Putamen (tissue), 1 donor: ENCODE measurements around the gene NUB1.
A peak's percentile ranks its signal among the peaks of the same experiment; 100 is the strongest.

Experiments used
- DNase-seq: peaks from one replicate; pipeline ENCODE4 v3.0.0-alpha.2; 2016; ENCODE audit warnings: low spot score

NUB1 gene

DNA sequence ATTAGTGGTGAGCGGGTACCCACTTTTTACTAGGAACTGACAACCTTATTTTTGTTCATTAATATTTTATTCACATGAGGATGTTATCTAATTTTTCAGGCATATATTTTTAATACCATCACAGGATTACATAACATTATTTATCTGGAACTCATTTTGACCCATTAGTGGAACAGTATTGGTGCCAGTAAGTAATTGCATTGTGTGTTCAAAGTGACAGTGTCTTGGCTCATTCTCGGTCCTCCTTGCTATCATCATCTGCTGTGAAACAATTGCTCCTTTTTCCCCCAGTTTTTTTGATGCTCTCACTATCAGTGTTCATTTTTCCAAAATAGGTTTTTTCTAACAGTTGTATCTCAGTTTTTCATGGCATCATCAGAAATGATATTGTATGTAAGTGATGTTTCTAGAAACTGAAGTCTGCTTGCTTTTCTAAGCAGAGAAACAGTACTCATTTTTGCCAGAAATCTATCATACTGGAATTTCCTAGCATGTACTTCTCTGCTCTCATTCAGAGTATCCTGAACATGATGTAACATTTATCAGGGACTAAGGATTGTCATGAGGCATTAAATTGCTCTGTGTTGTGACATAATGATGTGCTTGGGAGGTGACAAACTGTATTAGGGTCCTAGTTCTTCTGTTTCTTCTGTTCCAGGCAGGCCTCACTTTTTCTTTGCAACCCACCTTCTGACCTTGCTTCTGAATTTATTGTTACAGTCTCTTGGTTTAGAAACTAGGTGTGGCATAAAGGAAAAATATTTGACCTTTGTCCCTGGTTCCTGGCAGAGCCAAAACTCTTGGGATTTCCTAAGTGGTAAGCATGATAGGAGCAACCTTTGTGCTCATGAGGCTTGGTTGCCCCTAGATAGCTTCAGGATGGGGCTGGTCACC, 4.2 kb downstream of the NUB1 start:
- DNase-seq: no peak

DNA sequence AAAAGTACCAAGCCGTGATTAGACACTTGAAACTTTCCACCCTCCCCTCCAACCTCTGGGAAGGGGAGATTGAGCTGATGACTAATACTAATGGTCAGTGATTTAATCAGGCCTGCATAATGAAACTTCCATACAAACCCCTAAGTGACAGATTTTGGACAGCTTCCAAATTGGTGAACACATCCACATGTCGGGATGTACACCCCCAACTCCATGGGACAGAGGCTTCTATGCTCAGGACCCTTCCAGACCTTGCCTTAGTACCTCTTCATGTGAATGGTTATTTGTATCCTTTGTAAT, 4.8 kb downstream of the NUB1 start:
- DNase-seq: no peak

DNA sequence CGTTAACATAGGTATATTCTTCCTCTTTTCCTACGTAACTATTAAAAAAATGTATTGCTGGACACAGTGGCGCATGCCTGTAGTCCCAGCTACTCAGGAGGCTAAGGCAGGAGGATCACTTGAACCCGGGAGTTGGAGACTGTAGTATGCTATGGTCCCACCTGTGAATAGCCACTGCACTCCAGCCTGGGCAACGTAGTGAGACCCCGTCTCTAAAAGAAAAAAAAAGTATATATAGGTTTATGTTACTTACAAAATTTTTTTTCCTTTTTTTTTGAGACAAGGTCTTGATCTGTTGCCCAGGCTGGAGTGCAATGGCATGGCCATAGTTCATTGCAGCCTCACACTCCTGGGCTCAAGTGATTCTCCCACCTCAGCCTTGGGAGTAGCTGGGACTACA, 5.6 kb downstream of the NUB1 start:
- no peak for DNase-seq

DNA sequence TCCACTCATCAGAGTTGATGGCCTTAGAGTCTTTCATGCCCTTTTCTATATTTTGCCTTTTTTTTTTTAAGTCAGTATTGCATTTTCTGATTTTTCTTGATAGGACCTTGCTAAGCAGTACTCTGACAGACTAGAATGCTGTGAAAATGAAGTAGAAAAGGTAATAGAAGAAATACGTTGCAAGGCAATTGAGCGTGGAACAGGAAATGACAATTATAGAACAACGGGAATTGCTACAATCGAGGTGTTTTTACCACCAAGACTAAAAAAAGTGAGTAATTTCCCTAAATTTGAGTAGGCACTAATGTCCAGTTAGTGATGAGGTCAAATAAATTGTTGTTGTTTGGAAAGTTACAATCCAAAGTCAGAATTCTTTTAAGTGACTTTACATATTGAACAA, 7.4 kb downstream of the NUB1 start:
- DNase-seq: no peak

DNA sequence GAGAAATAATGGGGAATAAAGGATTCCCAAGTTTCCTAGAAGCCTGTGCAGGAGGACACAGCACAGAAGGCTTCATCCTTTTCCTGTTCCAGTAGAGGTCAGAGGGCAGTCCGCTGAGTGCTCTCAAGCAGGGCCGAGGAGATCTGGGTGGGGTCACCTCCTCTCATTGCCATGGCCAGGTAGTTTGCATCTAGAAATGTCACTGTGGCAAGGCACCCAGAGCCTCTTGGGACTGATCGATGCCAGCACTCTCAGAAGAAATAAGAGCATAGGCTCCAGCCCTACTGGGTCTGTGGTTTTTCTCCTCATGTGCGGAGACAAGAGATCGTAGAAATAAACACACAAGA, 7.9 kb downstream of the NUB1 start:
- DNase-seq: no peak

DNA sequence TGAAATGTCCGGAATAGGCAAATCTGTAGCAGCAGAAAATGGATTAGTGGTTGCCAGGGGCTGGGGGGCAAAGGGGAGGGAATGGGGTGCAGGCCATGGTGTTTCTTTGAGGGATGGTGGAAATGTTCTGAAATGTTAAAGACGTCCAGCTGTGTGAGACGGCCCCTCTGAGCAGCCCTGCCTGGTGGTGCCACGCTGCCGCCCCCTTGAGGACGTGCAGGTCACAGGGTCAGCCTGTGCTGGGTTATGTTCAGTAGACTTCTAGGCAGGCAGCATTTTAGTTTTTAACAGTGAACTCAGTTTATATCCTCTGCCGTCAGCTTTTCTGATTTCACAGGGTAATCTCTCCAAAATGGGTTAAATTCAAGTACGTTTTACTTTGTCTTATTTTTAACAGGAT, 9.4 kb downstream of the NUB1 start:
- DNase-seq: no peak

DNA sequence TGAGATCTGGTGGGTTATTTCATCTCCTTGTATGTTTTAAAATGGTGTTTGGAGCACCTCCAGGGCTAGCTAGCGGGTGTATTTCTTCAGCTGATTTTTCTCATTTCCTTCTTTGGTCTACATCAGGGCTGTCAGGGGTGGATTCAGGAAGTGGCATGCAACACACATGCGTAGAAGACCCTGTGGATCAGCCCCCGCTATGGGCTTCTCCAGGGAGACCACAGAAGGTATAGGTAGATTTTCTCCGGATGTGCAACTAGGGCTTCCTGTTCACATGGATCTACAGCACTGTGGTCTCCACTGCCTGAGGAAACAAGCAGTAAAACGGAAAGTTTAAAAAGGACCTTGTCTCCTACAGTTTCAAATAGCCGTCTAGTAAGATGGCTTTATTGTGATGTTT, 10.4 kb downstream of the NUB1 start:
- DNase-seq: no peak

DNA sequence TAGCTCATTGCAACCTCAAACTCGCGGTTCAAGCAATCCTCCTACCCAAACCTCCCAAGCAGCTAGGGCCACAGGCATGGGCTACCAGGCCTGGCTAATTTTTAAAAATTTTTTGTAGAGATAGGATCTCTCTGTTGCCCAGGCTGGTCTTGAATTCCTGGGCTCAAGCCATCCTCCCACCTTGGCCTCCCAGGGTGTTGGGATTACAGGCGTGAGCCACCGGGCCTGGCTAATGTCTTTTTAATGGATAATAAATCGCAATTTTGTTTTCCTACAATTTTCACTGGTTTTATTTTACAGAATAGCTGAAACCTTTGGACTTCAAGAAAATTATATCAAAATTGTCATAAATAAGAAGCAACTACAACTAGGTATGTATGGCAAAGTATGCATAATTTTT, 10.9 kb downstream of the NUB1 start:
- no peak for DNase-seq

DNA sequence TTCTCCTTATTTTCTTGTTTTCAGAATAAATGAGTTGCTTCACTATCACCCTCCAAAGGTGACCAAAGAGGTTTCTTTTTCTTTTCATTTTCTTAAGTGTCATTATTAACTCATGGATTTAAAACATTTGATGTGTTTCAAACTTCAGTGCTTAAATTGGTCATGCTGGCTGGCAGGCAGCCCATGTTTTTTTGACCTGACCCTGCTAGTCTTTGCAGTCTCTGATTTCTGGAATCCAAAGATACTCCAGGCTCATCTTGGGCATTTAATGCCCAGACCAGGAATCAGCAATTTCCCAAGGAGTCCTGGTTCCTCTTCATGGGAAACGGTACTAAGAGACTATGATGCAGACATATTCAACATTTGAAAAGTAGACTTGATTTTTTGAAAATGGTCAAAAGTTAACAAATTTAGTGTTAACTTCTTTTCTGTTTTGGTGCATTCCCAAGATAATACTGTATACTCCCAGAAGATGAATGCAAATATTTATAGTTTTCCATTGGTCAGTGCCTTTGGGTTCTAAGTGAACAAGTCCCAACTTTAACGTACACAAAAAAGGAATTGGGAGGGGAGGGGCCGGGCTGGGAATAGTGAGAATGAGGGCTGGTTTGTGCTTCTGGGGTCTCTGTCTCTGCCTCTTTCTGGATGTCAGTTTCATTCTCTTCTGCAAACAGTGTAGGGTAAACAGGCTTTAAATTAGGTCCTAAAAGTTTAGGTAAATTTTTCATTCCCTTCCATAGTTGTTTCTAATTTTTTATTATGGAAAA, 19.8 kb downstream of the NUB1 start:
- no peak for DNase-seq

DNA sequence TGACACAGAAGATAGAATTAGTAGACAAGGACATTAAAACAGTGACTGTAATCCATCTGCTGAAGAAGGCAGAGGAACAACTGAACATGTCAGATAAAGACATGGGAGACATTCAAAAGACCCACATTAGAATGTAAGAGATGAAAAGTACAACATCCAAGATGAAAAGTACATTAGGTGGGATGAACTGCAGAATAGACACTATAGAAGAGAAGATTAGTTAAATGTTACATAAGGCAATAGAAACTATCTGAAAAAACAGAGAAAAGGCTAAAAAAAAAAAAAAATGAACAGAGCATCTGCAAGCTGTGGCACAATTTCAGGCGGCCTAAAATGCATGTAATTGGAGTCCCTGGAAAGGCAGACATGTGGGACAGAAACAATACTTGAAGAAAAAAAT, 21.6 kb downstream of the NUB1 start:
- DNase-seq: no peak

DNA sequence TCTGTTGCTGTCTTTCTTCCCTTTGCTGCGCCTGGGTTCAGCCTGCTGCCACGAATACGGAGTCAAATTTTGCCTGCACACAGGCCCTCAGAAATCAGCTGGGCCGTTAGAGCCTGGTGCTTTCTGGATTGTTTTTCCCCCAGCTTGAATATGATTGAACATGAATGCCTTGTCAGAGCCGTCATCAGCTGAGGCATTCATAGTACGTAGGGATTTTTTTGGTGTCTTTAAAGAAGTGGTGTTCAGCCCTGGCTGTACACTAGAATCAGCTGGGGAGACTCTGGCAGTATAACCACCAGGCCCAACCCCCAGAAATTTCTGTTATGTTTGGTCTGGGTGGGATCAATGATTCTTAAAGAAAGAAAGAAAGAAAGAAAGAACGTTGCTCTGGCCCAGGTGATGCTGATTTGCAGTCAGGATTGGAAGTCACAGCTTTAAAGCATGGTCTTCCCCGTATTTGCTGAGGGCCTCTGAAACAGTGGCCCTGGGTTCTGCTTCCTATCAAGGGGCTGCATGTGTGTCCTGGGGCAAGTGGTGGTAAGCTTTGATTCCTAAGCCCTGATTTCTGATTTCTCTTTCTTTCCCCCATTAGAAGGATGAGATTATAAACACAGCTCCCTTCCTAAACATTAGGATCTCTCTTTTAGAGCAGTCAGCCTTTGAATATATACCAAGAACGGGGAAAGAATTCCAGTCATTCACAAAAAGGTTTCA, 24.7 kb downstream of the NUB1 start:
- no peak for DNase-seq

DNA sequence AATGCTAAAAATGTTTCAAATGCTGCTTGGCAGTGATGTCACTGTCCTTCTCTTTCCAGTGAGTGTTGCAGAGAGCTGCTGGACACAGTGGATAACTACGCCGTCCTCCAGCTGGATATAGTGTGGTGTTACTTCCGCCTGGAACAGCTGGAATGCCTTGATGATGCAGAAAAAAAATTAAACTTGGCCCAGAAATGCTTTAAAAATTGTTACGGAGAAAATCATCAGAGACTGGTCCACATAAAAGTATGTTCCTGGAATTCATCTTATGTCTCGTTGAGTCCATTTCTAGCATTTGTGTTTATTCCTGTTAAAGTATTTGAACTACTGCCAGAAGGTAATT, 25.2 kb downstream of the NUB1 start:
- DNase-seq: no peak

DNA sequence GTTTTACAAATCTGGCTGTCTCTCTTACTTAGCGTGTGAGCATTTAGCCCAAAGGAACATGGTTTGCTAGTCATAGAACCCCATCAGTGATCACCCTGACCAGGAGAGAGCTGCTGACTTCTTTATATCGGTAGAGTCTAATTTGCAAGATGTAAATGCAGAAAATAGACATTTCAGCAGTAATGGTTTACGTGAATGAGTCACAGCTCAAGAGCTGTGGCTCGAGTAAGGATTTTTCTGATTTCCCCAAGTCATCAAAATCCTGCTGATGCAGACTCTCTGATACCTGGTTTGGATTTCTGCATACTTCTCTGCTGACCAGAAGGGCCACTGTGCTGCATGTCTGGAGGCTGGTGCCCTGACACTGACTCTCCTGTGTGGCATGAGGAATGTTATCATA, 25.7 kb downstream of the NUB1 start:
- DNase-seq: no peak

DNA sequence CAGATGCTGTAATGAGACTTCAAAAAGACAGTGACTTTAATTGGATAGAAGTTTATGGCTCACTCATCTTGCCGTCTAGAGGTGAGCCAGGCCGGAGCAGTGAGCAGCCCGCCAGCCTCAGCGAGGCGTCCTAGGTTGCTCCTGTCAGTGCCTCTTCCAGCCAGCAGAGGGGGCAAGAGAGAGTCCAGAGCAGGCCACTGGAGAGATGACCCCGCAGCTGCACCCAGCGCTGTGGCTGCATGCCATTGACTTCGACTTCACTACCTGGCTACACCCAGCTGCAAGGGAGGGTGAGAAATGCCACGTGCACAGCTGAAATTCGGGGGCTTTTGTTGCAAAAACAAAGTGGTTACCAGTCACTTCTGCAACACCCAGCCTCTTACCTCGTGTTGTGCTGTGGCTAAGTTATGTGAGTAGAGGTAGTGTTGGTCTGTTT, 26.5 kb downstream of the NUB1 start:
- DNase-seq: peak; percentile 58

DNA sequence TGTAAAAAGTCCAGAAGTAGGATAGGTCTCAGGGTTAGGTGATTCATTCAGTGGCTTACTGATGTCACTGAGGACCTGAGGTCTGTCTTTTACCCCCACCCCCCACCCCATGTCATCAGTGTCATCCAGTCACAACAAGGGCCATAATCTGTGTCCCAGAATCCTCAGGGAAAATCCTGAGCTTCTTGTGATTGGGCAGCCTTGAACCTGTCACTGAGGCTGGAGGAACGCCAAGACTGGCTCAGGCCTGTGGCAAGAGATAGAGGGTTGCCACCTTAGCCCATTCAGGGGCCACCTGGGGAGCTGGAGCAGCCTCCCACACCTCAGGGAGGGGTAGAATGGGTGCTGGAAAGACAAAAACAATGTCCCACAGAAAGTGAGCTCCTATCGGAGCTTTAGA, 29.7 kb downstream of the NUB1 start:
- no peak for DNase-seq

DNA sequence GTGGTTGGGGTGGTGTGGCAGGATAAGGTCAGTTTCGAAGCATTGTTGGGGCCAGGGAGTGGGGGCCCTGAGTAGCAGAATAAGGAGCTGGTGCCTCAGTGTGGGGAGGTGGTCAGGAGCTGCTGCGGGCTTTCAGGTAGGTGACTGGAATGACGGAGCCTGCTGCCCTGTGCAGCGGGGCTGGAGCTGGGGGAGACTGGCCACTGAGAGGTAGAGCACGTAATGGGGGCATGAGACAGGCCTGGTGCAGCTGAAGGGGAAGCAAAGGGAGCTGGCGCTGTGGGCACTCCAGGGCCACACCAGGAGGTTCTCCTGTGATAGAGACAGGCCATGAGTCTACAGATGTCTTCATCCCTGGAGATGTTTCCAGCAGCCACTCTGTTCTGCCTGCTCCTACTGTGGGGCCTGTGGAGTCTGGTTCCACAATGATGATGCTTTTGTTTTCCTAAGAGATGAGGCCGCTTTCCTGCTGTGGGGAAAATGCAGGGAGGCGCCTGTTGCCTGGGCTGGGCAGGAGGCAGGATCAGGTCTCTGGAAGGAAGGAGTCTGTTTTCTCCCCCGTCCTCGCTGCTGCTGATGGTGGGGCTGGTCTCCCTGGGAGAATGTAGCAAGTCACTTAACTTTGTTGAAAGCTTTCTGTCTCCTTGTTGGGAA, 31.1 kb downstream of the NUB1 start:
- no peak for DNase-seq

DNA sequence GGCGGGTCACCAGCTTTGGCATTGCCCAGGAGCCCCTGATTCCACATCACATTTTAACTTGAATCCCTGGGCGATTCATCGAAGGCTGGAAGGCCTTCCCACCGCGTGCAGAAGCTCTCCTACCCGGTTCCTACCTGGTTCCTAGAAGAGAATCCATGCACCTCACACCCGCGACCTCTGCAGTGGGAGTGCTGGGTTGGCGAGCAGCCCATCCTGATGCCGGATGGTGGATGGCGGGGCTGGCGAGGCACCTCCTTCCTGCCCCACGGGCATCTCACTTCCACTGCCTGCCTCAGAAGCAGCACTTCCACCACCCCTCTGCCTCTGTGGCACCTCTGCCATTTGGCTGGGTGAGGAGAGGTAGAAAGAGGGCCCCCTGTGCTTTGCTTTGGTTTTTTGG, 32.0 kb downstream of the NUB1 start:
- DNase-seq: no peak

DNA sequence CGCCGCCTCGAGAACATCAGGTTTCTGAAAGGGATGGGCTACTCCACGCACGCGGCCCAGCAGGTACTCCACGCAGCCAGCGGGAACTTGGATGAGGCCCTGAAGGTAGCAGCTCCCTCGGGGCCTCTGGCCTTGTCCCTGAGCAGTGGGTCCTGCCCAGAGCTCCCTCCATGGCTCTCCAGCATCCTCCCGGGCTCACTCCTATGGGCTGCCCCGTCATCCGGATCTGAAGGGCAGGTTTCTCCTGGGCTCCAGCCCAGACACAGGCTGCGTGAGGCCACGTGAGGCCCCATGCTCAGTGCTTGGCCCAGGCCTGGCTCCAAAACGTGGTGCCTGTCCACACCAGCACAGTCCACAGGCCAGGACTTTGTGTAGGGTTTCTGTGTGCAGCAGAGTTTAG, 32.5 kb downstream of the NUB1 start:
- DNase-seq: no peak

DNA sequence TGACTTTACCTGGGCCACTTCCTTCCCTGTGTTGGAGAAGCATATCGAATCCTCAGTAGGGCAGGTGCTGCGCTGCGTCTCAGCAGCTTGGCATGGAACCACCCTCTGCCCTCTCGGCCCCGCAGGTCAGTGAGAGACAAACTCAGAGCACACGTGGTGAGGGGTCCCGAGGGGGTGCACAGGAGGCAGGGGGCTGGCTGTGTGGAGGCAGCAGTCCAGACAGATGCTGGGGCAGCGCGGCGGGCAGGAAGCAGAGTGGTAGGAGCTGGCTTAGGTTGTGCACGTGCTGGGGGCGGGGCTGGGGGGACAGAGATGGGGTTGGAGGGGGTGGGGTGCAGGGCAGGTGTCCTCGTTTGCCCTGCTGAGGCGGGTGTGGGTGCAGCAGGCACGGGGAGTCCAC, 33.1 kb downstream of the NUB1 start:
- DNase-seq: no peak

DNA sequence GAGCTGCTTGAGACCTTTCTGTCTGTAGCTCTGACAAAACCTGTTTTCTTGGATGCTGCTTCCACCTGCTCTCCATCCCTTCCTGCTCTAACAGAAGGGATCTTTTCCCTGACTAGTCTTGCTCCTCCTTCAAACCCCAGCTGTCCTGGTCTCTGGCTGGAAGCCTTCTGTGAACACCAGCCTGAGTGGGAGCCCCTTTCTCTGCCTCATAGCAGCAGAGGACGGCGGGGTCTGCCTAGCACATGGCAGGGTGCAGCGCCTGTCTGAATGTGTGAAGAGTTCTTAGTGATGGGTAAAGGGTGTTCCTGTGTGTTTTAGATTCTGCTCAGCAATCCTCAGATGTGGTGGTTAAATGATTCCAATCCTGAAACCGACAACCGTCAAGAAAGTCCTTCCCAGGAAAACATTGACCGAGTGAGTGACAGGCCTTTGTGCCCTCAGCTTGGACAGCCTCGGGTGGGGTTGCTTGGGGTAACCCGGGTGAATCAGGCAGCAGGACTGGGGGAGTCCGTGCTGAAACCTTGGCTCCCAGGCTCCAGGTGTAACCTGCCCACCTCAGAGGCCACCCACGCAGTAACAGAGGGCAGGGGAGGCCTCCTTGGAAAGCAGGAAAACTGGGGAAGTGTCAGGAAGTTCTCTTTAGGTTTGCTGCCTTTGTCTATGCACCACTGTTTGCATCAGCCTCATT, 34.1 kb downstream of the NUB1 start:
- no peak for DNase-seq

DNA sequence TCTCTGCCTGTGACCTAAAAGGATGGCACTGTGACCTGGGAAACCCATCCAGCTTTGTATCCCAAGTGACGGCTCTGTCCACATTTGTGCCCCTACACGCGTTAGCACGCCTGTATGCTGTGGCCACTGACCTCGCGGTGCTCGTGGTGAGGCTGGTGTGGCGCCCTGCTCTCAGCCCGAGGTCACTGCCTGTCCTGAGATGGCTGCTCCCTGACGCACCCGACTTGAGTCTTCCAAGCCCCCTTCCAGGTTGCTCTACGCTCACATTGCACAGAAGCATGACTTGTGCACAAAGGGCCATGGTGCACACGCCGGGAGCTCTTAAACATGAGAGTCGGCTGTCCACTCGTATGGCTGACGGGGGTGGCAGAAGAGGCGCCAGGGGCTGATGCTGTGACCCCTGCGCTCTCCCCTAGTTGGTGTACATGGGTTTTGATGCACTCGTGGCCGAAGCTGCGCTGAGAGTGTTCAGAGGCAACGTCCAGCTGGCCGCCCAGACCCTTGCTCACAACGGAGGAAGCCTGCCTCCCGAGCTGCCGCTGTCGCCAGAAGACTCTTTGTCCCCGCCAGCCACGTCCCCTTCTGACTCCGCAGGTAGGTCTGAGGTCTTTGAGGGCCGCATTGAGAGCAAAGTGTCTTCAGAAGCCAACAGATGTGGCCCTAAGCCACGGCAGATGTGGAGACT, 34.7 kb downstream of the NUB1 start:
- DNase-seq: no peak

DNA sequence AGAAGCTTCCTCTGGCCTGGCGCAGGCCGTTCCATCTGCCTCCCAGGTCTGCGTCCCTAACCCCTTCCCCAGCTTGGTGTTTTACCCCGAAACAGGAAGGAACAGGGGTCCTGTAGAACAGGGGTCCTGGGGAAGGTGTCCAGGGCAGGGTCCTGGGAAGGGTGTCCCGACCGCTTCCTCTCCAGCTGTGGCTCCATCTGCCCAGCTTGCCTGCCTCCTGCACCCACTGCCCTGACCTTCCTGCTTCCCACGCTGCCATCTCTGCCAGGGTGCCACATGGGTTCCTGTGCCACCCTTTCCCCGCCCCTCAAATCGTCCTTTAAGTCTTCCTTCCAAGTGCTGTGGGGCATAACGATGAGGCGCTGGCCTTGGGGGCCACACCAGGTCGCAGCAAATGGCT, 35.8 kb downstream of the NUB1 start:
- no peak for DNase-seq
